Neural progenitor cell (in vitro differentiated cells): ENCODE results near the gene MAGEA11.

Experiments used
- EZH2 ChIP-seq: fragments of 200-600 bp; sonication (generic); IDR thresholded peaks from 2 replicates; pipeline ENCODE4 v1.6.1; 2017; ENCODE audit warnings: antibody characterized with exemption, mild to moderate bottlenecking, moderate library complexity
- TF ChIP-seq, protein P1 (sequence below): fragments of 200-600 bp; sonication (generic); IDR thresholded peaks from 2 replicates; pipeline ENCODE4 v1.5.1; 2017; ENCODE audit warnings: antibody characterized with exemption, mild to moderate bottlenecking

DNA sequence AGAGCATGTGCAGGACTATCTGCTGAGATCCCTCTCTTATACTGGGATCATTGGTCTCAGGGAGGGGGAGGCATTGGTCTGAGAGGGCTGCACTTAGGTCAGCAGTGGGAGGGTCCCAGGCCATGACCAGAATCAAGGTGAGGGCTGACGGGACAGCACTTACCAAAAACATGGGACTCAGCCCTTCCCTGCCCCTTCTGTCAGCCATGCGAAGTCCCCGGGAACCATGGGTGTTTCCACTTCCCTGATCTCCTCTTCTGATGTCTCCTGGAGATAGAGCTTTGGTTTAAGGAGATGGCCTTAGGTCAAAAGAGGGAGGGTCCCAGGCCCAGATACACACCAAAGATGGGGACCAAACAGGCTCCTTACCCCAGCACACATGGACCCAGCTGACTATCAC, 49.1 kb downstream of the MAGEA11 start:
- TF ChIP-seq, protein P1, sequence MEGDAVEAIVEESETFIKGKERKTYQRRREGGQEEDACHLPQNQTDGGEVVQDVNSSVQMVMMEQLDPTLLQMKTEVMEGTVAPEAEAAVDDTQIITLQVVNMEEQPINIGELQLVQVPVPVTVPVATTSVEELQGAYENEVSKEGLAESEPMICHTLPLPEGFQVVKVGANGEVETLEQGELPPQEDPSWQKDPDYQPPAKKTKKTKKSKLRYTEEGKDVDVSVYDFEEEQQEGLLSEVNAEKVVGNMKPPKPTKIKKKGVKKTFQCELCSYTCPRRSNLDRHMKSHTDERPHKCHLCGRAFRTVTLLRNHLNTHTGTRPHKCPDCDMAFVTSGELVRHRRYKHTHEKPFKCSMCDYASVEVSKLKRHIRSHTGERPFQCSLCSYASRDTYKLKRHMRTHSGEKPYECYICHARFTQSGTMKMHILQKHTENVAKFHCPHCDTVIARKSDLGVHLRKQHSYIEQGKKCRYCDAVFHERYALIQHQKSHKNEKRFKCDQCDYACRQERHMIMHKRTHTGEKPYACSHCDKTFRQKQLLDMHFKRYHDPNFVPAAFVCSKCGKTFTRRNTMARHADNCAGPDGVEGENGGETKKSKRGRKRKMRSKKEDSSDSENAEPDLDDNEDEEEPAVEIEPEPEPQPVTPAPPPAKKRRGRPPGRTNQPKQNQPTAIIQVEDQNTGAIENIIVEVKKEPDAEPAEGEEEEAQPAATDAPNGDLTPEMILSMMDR = no peak
- no peak for TF ChIP-seq EZH2
